DMS114 treated with DMSO at 0.1 percent for 48 hours (cell line): ENCODE measurements around the gene VWA1.
"Not testable (repeated sequence)": the region's sequence is repeated elsewhere in the genome, so short reads cannot be mapped to it uniquely, and the experiment has no call there.

ENCODE experiments used
- DNase-seq: peaks from one replicate; lab custom pipeline; 2025; ENCODE audit not compliant: unreplicated experiment; lab: John Stamatoyannopoulos, UW

Gene VWA1

DNA sequence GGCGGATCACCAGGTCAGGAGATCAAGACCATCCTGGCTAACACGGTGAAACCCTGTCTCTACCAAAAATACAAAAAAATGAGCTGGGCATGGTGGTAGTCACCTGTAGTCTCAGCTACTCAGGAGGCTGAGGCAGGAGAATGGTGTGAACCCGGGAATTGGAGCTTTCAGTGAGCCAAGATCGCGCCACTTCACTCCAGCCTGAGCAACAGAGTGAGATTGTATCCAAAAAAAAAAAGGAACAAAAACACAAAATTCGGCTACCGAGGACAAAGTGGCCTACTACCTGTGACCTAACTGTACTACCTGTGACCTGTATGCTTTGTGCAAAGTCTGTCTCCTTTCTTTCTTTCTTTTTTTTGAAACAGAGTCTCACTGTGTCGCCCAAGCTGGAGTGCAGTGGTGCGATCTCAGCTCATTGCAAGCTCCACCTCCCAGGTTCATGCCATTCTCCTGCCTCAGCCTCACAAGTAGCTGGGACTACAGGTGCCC lies 32.5 kb upstream of the VWA1 start:
- not testable (repeated sequence) for DNase-seq

DNA sequence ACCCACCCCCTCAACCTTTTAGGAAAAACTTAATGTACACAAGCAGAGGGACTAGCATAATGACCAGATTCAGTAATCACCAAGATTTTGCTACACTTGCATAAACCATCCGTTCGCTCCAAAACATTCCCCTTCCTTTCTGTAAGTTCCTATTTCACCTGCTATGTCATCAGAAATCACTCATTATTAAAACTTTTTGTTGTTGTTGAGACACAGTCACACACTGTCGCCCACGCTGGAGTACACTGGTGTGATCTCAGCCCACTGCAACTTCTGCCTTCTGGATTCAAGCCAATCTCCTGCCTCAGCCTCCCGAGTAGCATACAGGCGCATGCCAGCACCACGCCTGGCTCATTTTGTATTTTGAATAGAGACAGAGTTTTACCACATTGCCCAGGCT lies 31.8 kb upstream of the VWA1 start:
- no peak for DNase-seq

DNA sequence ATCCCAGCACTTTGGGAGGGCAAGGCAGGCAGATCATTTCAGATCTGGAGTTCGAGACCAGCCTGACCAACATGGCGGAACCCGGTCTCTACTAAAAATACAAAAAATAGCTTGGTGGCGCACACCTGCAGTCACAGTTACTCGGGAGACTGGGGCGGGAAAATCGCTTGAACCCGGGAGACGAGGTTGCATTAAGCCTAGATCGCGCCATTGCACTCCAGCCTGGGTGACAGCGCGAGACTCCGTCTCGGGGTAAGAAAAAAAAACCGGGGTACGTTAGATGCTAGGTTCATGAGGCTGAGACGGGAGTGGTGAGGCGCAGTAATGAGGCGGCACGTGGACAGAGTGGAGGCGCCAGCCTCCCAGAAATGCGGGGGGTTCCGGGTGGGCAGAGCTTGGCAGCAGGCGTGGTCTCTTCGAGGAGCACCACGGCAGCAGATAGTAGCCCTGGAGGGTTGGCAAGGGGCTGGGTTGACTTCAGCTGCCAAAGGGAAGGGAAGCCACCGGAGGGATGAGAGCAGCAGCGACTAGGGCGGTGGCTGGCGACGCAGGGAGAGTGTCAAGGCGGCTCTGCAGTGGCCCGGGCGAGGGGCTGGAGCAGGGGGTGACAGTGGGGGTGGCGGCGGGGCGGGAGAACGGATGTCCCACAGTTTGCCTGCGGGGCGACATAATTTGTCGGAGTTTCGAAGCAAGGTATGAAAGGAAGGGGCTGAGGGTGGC lies 29.2 kb upstream of the VWA1 start:
- no peak for DNase-seq

DNA sequence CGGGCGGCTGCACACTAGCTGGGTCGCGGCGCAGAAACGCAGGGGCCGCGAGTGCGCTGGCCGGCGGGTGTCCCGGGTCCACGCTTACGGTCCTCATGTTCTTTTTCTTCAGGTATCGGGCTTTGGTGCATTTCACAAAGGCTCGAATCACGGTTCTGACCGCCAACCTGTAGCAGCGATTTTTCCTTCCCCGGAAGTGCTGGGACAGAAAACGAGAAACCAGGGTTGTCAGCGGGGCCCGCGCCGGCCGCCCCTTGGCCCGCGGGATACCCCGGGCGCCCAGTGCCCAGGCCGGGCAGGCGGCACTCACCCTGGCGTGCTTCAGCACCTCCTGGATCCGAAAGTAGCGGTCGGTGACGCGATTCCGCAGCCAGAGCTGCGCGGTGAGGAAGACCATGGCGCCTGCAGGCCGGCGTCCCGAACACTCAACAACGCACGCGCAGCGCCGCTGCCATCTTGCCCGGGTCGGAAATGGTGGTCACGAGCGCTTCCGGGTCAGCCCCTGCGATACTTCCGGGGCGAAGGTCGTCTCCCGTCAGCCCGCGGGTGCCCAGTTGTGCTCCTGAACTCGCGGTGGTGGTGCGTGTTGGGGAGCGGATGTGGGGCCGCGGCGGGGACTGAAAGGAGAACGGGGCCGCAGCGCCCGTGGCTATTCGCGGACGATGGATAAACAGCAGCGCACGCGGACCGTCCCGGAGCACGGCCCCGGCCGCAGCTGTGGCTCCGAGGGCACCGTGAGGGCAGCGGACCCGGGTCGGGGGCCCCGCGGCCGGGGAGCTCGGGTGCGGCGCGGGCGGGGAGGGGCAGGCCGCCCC lies 28.5 kb upstream of the VWA1 start, which contains the start of gene MRPL20:
Gene MRPL20 (minus strand): TSS at position 473 of the 815 bp plus-strand sequence. CDS start 76 bp downstream, at position 397.
- DNase-seq: peak; percentile 72

DNA sequence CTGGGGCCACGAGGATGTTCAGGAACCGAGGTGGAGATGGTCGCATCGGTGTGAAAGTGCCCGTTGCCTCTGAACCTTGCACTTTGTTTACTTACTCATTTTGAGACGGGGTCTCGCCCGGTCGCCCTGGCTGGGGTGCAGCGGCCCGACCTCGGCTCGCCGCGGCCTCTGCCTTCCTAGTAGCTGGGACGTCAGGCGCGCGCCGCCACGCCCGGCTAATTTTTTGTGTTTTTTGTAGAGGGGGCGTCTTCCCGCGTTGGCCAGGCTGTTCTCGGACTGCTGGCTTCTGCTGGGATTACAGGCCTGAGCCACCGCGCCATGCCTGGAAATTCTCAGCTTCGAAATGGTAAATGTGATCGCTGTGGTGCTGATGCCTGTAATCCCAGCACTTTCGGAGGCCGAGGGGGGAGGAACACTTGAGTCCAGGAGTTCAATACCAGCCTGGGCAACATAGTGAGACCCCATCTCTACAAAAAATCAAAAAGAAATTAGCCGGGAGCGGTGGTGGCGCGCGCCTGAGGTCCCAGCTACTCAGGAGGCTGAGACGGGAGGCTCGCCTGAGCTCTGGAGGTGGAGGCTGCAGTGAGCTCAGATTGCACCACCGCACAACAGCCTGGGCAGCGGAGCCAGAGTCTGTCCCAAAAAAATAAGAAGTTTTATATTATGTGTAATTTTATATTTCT lies 27.7 kb upstream of the VWA1 start:
- no peak for DNase-seq

DNA sequence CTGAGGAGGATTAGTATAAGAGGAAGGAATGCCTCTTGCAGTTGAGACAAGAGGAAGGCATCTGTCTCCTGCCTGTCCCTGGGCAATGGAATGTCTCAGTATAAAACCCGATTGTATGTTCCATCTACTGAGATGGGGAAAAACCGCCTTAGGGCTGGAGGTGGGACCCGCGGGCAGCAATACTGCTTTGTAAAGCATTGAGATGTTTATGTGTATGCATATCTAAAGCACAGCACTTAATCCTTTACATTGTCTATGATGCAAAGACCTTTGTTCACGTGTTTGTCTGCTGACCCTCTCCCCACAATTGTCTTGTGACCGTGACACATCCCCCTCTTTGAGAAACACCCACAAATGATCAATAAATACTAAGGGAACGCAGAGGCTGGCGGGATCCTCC lies 25.3 kb upstream of the VWA1 start:
- not testable (repeated sequence) for DNase-seq

DNA sequence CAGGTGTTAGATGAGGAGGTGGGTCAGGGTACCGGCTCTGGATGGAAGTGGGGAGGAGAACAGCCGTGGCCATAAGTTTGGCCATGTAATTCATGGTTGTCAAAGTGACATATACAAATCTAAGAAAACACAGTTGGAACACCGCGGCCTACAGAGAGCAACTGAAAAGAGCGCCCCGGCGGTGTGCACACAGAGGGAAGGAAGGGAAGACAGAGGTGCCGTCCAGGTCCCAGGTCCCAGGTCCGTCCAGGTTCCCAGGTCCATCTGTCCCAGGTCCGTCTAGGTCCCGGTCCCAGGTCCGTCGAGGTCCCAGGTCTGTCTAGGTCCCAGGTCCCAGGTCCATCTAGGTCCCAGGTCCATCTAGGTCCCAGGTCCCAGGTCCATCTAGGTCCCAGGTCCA lies 23.9 kb upstream of the VWA1 start:
- DNase-seq: no peak

DNA sequence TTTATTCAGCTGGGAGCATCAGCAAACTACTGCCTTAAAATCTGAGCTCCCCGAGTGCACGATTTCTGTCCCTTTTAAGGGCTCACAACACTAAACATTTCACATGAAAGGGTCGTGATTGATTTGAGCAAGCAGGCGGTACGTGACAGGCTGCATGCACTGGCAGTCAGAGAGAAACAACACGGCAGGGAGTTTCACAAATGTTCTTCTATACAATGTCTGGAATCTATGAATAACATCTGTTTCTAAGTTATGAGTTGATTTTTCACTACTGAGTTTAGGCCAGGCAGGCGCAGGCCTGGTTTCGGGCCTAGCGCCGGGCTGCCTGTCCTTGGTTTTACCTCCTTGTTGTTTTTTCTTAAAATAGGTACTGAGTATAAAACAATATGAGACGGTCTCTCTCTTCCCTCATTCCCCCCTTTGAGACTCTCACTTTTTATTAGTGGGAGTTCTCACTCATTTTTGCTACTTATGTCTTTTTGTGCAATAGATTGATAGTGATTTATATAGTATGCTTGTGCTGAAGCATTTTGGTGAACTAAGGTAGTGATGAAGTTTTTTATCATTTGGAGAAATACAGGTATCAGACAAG lies 23.1 kb upstream of the VWA1 start:
- not testable (repeated sequence) for DNase-seq

DNA sequence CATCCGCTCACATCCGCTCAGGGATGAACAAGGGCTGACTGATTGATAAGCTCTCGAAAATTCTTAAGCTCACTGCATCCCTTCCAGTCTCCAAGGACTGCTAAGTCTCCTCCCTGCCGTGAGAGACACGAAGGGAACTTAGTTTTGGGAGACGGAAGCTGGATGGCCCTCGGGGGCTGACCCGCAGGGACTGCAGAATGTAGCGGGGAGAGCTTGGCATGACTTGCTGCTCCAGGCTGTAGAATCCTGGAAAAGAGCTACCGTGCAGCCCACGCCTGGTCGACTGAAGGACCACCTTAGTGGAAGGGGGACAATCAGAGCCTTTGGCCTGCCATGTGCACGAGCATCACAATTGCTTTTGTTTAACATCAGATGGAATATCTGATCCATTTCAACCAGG lies 19.7 kb upstream of the VWA1 start:
- DNase-seq: no peak

DNA sequence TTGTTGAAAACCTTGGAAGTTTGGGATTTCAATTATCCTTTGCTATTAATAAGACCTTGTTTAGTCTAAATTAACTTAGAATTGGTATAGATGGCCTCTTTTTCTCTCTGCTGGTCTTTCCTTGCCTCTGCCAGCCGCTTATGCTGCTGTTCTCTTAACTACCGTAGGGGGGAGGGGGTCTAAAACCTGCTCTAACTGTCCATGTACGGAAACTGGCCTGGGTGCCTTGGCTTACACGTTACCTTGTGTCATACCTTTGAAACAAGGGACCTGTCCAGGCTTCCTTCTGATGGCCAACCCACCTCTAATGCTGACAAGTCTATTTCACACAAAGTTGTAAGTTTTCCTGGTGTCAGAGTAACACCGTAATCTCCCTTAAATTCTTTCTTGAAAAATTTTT lies 18.1 kb upstream of the VWA1 start:
- DNase-seq: not testable (repeated sequence)

DNA sequence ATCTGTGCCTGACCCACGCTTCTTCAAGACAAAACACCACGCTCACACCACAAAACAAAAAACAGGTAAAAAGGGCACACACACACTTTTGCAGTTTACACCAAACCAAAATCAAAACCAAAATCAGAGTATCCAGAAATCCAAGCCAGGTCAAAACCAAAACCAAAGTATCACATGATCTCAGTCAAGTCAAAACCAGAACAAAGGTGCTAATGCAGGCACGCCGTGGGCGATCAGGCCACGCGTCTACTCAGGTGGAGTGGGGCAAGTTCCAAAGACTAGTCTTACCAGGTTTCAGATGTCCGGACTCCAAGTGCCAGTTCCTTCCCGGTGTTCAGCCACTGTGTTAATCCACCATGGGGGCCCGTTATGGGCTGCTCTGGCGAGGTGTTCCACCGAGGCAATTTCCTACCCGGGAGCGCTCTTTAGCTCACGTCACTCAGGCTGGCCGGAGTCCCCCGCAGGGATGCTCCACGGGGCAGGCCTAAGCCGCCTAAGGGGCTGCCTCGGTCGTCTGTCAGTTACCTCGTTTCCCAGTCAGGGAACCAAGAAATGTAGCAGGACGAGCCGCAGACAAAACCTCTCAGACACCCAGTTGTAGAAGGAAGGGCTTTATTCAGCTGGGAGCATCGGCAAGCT lies 17.5 kb upstream of the VWA1 start:
- not testable (repeated sequence) for DNase-seq

DNA sequence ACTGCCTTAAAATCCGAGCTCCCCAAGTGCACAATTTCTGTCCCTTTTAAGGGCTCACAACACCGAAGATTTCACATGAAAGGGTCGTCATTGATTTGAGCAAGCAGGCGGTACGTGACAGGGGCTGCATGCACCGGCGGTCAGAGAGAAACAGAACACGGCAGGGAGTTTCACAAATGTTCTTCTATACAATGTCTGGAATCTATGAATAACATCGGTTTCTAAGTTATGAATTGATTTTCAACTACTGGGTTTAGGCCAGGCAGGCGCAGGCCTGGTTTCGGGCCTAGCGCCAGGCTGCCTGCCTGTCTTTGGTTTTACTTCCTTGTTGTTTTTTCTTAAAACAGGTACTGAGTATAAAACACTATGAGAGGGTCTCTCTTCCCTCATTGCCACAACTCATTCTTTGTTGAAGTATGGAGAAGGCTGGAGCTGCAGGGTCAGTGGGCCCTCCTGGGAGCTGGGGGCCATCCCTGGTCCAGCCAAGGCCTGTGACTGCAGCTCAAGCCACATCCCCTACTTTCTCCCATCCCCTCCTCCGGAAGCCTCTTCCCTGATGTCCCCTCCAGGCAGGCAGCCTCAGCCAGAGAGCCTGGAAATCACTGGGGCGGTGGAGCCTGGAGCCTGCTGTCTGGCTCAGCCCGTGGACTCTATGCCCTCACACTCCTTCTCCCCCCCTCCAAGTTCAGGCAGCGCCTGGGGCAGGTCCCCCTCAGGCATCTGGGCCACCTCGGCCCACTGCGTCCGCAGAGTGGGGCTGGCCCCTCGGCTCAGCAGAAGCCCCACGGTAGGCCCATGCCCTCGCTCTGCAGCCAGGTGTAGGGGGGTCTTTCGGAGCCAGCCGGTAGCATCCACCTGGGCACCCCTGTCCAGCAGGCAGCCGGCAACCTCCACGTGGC lies 16.8 kb upstream of the VWA1 start:
- DNase-seq: no peak

DNA sequence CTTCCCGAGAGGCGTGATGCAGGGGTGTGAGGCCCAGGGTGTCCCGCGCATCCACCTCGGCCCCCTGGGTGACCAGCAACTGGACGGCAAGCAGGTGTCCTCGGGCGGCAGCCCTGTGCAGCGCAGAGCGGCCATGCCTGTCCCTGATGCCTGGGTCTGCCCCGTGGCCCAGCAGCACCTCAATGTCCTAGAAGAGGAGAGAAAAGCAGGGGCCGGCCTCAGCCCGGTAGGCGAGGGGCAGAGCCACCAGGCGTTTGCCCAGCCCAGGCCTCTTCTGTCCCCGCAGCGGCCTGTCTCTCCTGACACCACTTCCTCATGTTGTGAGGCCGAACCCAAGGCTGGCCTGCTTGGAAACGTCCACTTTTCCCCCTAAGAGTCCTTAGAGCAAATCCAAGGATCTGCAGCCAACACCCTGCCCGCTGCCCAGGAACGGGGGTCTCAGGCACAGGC lies 16.1 kb upstream of the VWA1 start:
- no peak for DNase-seq

DNA sequence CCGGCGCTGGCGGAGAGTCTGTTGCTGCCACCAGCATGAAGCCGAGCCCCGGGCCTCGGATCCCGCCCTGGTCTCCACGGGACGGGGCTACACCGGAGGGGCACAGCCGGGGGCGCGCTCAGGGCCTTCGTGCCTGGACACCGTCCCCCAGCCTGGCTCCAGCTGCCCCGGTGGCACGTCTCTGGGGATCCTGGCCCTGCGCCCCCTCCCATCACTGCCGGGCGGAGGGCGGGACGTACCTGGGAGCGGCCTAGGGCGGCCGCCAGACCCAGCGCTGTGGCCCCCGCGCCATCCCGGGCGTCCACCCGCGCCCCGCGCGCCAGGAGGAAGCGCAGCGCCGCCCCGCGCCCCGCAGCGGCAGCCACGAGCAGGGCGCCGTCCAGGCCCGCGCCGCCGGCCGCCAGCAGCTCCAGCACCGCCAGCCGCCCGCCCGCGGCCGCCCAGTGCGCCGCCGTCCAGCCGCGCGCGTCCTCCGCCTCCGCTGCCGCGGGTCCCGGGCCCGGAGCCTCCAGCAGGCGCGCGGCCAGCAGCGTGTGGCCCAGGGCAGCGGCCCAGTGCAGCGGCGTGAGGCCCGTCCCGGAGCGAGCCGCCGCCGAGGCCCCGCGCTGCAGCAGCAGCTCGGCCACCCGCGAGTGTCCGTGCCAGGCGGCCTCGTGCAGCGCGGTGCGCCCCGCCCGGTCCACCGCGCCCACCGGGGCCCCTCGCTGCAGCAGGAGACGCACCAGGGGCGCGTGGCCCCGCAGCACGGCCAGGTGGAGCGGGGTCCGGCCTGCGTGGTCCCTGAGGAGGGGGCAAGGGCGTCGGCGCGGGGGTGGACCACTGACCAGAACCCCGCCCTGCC lies 15.5 kb upstream of the VWA1 start:
- DNase-seq: no peak

DNA sequence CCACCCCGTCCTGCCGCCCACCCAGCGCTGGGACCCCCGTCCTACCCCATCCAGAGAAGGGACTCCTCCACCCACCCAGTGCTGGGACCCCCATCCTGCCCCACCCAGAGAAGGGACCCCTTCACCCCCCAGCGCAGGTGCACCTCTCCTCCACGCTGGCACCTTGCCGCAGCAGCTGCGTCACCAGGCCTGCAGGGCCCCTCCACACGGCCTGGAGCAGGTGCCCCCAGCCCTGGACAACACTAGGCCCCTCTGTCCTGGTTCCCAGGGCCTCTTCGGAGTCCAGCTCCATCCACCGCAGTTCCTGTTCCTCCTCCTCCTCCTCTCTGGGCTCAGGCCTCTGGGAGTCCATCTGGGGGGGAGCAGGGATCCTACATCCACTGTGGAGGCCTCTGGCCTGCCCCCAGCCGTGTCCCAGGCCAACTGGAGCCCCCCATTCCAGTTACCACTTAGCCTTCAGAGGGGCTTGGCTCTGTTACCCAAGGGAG lies 14.8 kb upstream of the VWA1 start:
- no peak for DNase-seq

DNA sequence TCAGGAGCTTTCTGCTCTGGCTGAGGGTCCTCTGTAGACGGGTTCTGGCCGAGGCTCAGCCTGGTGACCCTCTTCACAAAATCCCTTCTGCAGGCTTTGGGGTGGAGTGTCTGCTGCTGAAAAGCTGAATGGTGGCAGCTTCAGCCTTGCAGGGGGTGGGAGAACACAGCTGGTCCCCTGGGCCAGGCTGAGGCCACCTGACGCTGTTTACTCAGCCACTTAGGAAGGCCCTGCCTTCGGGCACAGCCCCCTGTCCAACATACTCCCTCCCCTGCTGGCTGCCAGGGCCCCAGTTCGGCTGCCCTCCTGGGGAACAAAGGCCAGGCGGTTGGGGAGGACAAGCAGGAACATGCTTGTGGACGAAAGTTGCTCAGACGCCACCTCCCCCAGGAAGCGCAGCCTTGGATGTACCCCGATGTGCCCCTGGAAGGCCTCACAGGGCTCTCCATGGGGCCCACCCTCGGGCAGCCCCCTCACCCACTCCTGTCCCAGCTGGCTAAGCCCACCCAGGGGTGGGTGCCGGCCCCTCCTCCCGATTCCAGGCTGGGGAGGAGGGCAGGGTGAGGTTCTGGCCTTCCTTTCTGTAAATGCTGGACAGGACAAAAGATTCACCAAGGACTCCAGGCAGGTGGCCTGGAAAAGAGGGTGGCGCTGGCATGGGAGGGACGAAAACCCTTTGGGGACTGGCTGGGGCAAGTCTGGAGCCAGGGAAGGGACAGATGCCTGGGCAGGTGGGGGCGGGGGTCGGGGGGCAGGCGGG lies 14.2 kb upstream of the VWA1 start, which contains the start of gene ANKRD65:
Gene ANKRD65 (minus strand): TSS at position 130 of the 760 bp plus-strand sequence. CDS start 271 bp downstream, outside the sequence.
- no peak for DNase-seq

DNA sequence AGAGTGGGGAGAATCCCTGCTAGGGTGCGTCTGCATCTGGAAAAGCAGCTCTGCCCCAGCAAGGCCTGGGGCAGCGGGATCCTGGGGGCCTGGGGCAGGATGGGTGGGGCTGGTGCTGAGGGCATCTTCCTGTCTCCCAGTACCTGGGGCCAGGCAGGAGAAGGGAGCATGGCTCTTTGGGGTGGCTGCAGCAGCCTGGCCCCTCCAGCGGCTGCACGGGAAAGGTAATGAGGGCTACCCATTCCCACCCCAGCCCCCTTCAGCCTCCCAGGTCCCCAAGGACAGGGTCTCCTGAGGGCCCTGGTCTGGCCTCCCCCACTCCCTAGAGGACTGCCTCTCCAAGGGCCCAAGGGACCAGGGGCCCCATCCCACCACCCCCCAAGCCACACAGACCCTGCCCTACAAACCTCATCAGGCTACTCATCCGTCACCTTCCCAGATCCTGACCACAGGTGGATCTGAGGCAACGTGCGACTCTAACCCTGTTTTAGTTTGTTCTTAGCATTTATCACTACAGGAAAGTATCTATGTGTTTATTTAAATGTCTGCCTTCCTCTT lies 13.5 kb upstream of the VWA1 start:
- DNase-seq: no peak
